ENCODE measurements around the gene TIAM2. TPM values are rescaled to one million over a fixed set of nuclear protein-coding genes. Genes with fewer than 3 reads are reported as not detected.
"Not testable (repeated sequence)": the region's sequence is repeated elsewhere in the genome, so short reads cannot be mapped to it uniquely, and the experiment has no call there.

TIAM2 gene
- total RNA-seq, 2 experiments from 2014 or later = 2.5 to 3.8 TPM

DNA sequence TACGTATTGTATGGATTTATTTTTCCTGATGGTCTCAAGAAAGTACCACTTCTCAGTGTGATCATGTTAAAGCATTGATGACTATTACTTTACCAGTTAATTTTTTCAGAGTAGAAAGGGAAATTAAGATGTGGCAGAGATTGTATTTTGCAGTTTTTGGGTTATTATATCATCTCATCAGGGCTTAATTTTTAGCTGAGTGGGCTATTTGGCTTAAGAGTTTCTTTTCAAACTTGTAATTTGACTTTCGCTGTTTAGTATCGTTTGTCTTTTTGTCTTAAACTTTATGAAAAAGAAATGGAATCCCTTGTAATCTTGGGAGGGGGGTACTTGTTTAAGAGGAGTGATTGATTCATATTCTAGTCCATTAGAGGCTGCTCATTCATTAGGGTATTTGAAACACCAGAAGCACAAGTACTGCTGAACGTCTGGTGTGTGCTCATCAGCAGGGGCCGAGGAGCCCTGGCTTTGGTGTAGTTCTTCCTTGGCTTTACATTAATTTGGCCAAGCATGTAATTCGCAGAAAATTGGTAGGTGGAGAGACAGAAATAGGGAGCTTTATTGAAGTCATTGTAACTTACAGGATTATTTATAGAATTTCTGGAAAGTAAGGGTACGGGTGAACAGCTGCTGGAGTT lies 112.4 kb downstream of the TIAM2 start:
- peaks cover 13% of the 10 kb centered on the region for H3K4me1 Mint-ChIP-seq
- H3K4me3 Mint-ChIP-seq = peak overlapping the region; percentile 56
- peaks cover 52% of the 10 kb centered on the region for H3K27me3 Mint-ChIP-seq
- H3K27ac Mint-ChIP-seq = no peak overlapping the region
- DNase-seq = no peak
- no peaks in the 10 kb centered on the region for H3K36me3 Mint-ChIP-seq
- no peaks in the 10 kb centered on the region for H3K9me3 Mint-ChIP-seq

DNA sequence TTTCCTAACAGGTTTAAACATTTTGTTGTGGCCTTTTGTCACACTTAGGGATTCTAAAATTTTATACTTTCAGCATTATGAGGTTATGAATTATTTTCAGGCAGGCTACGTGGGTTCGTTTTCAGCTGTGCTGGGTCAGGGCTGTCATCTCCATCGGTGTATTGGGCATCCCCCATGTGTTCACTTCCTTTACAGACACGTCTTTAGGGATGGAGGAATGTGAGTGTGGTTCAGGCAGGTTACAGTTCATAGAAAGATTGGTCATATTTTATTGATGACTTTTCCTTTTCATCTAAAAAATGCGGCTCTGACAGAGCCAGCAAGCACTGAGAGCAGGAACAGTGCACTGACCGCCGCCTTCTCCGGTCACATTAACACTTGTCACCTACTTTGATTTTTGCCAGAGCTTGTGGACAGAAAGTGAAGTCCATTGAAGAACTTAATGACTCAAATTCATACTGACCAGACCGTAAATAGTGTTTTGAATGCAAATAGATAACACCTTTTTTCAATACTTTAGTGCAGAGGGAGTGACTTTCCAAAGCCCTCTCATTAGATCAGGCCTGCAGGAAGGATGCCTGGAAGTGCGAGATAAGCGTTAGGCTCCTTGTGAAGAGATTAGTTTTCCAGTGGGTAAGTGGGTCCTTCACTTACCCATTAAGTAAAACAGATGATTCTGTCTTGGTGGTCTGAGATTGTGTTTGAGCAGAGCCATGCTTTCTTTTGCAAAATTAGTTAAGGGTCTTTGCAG lies 113.1 kb downstream of the TIAM2 start:
- H3K4me1 Mint-ChIP-seq = peaks cover 13% of the 10 kb centered on the region
- H3K4me3 Mint-ChIP-seq = no peak overlapping the region
- H3K27ac Mint-ChIP-seq = no peak overlapping the region
- no peaks in the 10 kb centered on the region for H3K9me3 Mint-ChIP-seq
- no peaks in the 10 kb centered on the region for H3K36me3 Mint-ChIP-seq
- H3K27me3 Mint-ChIP-seq = peaks cover 57% of the 10 kb centered on the region
- no peak for DNase-seq

DNA sequence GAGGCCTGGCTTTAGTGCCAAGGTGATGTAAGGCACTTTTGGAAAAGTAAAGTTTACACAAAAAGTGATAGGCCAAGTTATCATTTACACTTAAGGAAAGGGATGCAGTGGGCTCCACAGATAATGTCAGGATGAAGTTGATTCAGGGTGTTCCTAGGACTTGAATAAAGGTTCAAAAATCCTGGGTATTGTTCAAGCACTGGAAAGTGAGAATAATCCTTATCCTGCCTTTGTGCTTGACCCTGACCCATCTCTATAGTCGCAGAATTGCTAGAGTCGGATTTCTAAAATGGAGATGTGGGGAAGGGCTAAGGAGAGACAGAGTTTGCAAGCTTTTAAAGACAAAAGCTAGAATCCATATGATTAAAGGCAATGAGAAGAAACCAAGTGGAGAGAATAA lies 115.6 kb downstream of the TIAM2 start:
- Mint-ChIP-seq H3K27me3 (peaks cover 44% of the 10 kb centered on the region), H3K27ac (no peak overlapping the region), H3K36me3 (no peaks in the 10 kb centered on the region), H3K9me3 (no peaks in the 10 kb centered on the region), H3K4me3 (no peak overlapping the region), H3K4me1 (peaks cover 6% of the 10 kb centered on the region)
- no peak for DNase-seq

DNA sequence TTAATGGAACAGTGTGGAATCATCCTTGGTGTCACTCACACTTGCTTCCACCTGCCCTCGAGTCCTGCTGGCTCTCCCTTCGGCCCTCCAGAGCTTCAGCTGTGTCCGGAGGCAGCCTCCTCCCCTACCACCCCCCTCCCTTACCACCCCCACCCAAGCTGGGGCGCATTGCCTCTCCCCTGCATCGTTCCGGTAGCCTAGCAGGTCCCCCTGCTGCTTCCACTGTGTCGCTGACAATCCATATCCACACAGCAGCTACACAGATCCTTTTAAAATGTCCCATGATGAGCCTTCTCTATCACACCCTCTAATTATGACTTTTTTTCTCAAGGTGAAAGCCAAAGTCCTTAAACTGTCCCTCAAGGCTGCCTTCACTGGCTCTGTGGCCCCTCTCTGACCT lies 117.6 kb downstream of the TIAM2 start:
- peaks cover 10% of the 10 kb centered on the region for H3K4me1 Mint-ChIP-seq
- no peak overlapping the region for H3K27ac Mint-ChIP-seq
- H3K36me3 Mint-ChIP-seq = no peaks in the 10 kb centered on the region
- DNase-seq = no peak
- H3K9me3 Mint-ChIP-seq = no peaks in the 10 kb centered on the region
- H3K4me3 Mint-ChIP-seq = no peak overlapping the region
- peaks cover 36% of the 10 kb centered on the region for H3K27me3 Mint-ChIP-seq

DNA sequence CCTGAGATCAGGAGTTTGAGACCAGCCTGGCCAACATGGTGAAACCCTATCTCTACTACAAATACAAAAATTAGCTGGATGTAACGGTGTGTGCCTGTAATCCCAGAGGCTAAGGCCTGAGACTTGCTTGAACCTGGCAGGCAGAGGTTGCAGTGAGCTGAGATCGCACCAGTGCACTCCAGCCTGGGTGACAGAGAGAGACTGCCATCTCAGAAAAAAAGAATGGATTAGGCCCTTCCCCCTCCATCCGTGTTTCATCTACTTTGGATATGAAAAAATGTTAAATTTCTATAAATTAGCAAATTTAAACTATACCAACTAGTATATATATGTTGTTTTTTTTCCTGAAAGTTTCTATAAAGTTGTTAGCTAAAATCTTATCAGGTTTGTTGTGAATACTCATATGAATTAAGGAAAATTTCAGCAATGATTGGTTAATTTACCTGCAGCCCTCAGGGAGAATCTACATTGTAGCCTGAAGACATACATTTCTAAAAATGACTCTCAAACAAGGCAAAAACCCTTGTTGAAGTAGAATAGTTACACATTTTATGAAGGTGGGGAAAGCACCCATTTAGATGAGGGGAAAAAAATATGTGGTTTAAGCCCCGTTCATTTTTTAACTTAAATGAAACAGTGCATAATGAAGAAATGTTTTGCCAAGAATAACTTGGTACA lies 120.9 kb downstream of the TIAM2 start:
- DNase-seq = no peak
- H3K27ac Mint-ChIP-seq = peak overlapping the region; percentile 74
- no peaks in the 10 kb centered on the region for H3K9me3 Mint-ChIP-seq
- H3K27me3 Mint-ChIP-seq = peaks cover 14% of the 10 kb centered on the region
- H3K36me3 Mint-ChIP-seq = no peaks in the 10 kb centered on the region
- no peak overlapping the region for H3K4me3 Mint-ChIP-seq
- peaks cover 10% of the 10 kb centered on the region for H3K4me1 Mint-ChIP-seq

DNA sequence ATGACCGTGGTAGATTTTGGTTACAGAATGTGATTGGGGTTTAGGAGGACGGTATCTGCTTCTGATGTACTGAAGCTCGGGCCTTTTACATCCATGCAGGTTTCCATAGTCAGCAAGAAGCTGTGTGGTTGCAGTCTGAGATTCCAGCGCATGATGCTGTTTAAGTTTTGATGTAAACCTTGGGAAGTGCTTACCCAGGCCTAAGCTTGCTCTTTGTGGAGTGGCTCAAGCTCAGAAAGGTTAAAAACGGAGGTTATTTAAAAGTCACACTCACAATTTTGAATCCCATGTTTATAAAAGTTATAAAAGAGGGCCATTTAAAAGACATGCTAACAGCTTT lies 121.4 kb downstream of the TIAM2 start:
- no peaks in the 10 kb centered on the region for H3K36me3 Mint-ChIP-seq
- H3K9me3 Mint-ChIP-seq = no peaks in the 10 kb centered on the region
- peaks cover 13% of the 10 kb centered on the region for H3K27me3 Mint-ChIP-seq
- no peak for DNase-seq
- H3K4me1 Mint-ChIP-seq = peaks cover 10% of the 10 kb centered on the region
- peak overlapping the region; percentile 74 for H3K27ac Mint-ChIP-seq
- H3K4me3 Mint-ChIP-seq = no peak overlapping the region

DNA sequence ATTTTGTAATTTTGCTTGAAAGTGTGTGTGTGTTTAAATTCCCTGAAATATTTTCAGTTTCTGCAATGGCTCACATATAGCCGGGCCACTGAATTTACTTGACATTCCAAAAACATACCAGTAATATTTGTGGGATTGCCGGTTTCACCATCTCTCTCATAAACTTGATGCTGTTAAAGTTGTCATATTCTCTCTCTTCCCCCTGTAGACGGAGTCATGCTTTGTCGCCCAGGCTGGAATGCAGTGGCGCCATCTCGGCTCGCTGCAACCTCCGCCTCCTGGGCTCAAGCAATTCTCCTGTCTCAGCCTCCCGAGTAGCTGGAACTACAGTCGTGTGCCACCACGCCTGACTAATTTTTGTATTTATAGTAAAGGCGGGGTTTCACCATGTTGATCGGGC lies 122.1 kb downstream of the TIAM2 start:
- Mint-ChIP-seq H3K9me3 (no peaks in the 10 kb centered on the region), H3K4me3 (no peak overlapping the region), H3K27ac (no peak overlapping the region), H3K27me3 (peaks cover 13% of the 10 kb centered on the region), H3K4me1 (peaks cover 13% of the 10 kb centered on the region), H3K36me3 (no peaks in the 10 kb centered on the region)
- no peak for DNase-seq

DNA sequence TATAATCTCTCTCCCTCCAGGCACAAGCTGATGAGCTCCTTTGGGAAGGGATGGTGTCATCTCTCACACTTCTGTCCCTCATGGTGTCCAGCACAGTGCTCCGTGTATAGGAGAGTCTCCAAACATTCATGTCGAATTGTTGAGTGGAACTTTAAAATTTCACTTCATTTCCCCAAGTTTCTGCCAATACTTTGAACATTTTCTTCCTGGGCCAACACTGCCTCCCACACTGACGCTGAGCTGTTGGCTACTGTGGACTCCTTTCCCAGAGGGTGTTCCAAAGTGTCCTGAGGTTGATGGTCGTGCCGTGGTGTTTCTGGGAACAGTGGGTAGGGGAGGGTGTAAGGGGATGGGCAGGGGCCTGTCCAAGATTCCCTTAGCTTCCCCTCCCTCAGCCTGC lies 122.7 kb downstream of the TIAM2 start:
- Mint-ChIP-seq H3K9me3 (no peaks in the 10 kb centered on the region), H3K27ac (no peak overlapping the region), H3K4me1 (peaks cover 13% of the 10 kb centered on the region), H3K27me3 (peaks cover 13% of the 10 kb centered on the region), H3K4me3 (no peak overlapping the region), H3K36me3 (no peaks in the 10 kb centered on the region)
- no peak for DNase-seq

DNA sequence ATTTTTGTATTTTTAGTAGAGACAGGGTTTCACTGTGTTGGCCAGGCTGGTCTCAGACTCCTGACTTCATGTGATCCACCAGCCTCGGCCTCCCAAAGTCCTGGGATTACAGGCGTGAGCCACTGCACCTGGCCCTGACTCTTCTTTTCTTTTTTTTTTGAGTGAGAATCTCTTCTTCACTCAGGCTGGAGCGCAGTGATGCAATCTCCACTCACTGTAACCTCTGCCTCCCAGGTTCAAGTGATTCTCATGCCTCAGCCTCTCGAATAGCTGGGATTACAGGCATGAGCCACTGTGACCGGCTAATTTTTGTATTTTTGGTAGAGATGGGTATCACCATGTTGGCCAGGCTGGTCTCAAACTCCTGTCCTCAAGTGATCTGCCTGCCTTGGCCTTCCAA lies 124.1 kb downstream of the TIAM2 start:
- H3K4me1 Mint-ChIP-seq = peaks cover 13% of the 10 kb centered on the region
- not testable (repeated sequence) for DNase-seq, H3K36me3 Mint-ChIP-seq, H3K27ac Mint-ChIP-seq, H3K4me3 Mint-ChIP-seq, H3K27me3 Mint-ChIP-seq, H3K9me3 Mint-ChIP-seq

DNA sequence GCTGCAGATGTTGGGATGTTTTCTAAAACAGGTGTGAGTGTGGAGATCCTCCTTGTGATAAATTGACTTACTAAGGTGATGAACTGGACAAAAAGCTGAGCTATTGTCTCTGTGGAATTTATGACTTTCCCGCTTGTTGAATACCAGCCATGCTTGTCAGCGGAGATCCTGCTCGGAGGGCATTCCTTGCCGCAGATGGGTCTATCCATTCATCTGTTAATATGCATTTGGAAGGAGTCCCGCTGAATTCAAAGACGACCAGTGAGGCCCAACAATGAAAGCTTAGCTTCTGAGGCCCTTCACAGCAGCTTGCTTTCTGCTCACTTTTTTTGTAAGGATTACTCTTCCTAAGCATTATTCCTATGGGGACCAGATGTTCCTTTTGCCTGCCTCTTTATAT lies 124.9 kb downstream of the TIAM2 start:
- peaks cover 4% of the 10 kb centered on the region for H3K27me3 Mint-ChIP-seq
- no peak overlapping the region for H3K4me3 Mint-ChIP-seq
- no peak overlapping the region for H3K27ac Mint-ChIP-seq
- no peaks in the 10 kb centered on the region for H3K9me3 Mint-ChIP-seq
- no peak for DNase-seq
- peaks cover 13% of the 10 kb centered on the region for H3K4me1 Mint-ChIP-seq
- H3K36me3 Mint-ChIP-seq = no peaks in the 10 kb centered on the region

DNA sequence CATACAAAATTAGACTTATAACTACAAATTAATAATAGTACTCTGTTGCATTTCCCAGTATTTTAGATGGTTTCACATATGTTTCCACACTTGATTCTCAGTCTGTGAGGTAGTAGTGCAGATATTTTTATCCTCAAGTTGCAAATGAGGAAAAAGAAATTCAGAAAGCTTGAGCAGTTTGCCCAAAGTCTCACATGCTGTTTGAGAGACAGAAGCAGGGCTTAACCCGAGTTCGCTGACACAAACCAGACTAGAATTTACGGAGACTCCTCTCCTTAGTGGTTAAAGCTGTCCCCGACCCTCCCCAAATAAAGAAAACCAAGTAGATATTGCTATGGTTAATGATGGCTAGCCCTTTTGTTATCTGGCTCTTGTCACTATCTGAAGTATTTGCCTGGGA lies 126.2 kb downstream of the TIAM2 start:
- Mint-ChIP-seq H3K27me3 (peaks cover 4% of the 10 kb centered on the region), H3K4me1 (peaks cover 14% of the 10 kb centered on the region), H3K27ac (no peak overlapping the region), H3K4me3 (no peak overlapping the region), H3K9me3 (no peaks in the 10 kb centered on the region), H3K36me3 (no peaks in the 10 kb centered on the region)
- no peak for DNase-seq

DNA sequence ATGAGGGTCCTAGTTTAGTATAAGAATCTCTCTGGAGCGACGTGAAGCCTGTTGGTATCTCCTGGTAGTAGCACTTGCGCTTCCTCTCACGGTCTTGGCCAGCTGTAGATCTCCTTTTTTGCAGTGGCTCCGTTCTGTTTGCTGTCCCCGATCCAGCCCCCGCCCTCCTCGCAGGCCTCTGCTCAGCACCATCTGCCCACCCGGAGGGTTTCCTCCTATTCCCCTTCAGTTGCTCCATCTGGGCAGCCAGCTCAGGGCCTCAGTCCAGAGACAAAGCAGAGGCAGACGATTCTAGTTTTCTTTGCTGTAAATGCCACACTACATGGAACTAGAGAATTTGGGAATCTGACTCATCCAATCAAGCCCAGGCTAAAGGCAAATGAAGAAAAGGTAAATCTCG lies 126.6 kb downstream of the TIAM2 start:
- H3K9me3 Mint-ChIP-seq = no peaks in the 10 kb centered on the region
- peaks cover 11% of the 10 kb centered on the region for H3K4me1 Mint-ChIP-seq
- H3K27ac Mint-ChIP-seq = no peak overlapping the region
- DNase-seq = no peak
- no peaks in the 10 kb centered on the region for H3K36me3 Mint-ChIP-seq
- no peak overlapping the region for H3K4me3 Mint-ChIP-seq
- H3K27me3 Mint-ChIP-seq = peaks cover 4% of the 10 kb centered on the region

DNA sequence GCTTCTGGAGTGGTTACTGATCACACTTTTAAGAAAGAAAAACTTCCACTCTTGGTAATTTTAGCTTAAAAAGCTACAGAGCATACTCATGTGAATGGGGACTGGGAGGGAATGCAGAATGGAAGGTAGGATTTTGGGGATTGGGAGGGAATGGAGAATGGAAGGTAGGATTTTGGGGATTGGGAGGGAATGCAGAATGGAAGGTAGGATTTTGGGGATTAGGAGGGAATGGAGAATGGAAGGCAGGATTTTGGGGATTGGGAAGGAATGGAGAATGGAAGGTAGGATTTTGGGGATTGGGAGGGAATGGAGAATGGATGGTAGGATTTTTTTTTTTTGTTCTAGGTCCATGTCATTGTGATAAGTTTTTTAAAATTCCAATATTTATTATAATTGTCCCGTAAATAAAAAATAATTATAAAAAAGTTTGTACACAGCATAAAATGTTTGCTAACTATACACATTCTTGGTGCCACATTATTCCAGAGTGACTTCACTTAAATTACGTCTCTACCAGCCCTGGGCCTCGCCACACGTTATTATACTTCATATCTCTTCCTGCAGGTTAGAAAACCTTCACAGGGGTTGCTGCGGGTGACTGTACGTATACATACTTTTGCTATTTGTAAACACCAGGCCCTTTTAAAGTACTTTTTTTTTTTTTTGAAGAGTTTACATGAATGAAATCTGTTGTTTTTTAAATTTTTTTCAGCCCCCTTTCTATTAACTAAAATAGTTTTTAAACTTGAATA lies 127.3 kb downstream of the TIAM2 start:
- peaks cover 15% of the 10 kb centered on the region for H3K4me1 Mint-ChIP-seq
- DNase-seq = no peak
- H3K36me3 Mint-ChIP-seq = no peaks in the 10 kb centered on the region
- H3K9me3 Mint-ChIP-seq = no peaks in the 10 kb centered on the region
- no peak overlapping the region for H3K4me3 Mint-ChIP-seq
- H3K27me3 Mint-ChIP-seq = peaks cover 4% of the 10 kb centered on the region
- no peak overlapping the region for H3K27ac Mint-ChIP-seq

DNA sequence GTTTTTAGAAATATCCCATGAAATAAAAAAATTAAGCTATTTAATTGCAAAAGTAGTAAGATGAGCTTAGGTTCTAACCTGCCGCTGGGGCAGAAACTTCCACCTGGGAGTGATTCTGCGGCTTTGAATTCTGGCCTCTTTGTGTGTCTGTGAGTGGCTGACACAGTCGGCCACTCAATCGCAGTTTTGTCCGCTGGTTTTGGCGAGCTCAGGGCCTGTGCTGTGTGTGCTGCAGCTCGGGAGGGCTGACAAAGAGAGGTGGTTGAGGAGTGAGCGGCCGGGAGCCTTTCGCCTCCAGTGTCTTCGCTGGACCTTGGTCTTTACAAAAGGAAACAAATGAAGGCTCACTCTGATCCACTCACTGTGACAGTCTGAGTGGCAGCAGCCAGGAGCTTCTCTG lies 128.4 kb downstream of the TIAM2 start:
- H3K27ac Mint-ChIP-seq = no peak overlapping the region
- H3K27me3 Mint-ChIP-seq = peaks cover 4% of the 10 kb centered on the region
- H3K36me3 Mint-ChIP-seq = no peaks in the 10 kb centered on the region
- peaks cover 15% of the 10 kb centered on the region for H3K4me1 Mint-ChIP-seq
- H3K9me3 Mint-ChIP-seq = no peaks in the 10 kb centered on the region
- no peak overlapping the region for H3K4me3 Mint-ChIP-seq
- no peak for DNase-seq

DNA sequence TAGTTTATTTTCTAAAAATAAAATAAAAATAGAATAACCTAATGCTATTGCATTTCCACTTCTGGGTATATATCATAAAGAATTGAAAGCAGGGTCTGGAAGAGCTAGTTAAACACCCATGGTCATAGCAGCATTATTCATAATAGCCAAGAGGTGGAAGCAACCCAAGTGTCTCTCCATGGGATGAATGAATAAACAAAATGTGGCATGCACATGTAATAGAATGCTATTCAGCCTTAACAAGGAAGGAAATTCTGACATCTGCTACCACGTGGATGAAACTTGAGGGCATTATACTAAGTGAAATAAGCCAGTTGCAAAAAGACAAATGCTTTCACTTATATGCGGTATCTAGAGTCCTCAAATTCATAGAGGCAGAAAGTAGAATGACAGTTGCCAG lies 130.8 kb downstream of the TIAM2 start:
- no peak for DNase-seq
- peaks cover 6% of the 10 kb centered on the region for H3K36me3 Mint-ChIP-seq
- no peak overlapping the region for H3K27ac Mint-ChIP-seq
- H3K9me3 Mint-ChIP-seq = no peaks in the 10 kb centered on the region
- H3K27me3 Mint-ChIP-seq = peaks cover 4% of the 10 kb centered on the region
- H3K4me3 Mint-ChIP-seq = no peak overlapping the region
- peaks cover 26% of the 10 kb centered on the region for H3K4me1 Mint-ChIP-seq
